SIG-M5 treated with dmso at 0.1 percent for 504 hours (cell line): ENCODE data around the gene ZDHHC1.
"Not testable (repeated sequence)": the region's sequence is repeated elsewhere in the genome, so short reads cannot be mapped to it uniquely, and the experiment has no call there.

Source experiments
- DNase-seq: peaks from one replicate; lab custom pipeline; 2025; ENCODE audit not compliant: unreplicated experiment; lab: John Stamatoyannopoulos, UW

Gene ZDHHC1

GRCh38 chr16:67378642-67379041 is 37.6 kb downstream of the ZDHHC1 start:
- DNase-seq = no peak

DNA sequence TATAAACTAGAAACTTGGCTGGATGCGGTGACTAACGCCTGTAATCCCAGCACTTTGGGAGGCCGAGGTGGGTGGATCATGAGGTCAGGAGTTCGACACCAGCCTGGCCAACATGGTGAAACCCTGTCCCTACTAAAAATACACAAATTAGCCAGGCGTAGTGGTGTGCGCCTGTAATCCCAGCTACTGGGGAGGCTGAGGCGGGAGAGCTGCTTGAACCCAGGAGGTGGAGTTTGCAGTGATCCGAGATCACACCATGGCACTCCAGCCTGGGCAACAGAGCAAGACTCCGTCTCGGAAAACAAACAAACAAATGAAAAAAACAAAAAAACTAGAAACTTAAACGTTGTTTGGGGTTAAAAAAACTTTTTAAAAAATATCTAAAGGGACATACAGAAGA is 40.3 kb downstream of the ZDHHC1 start:
- DNase-seq = not testable (repeated sequence)

DNA sequence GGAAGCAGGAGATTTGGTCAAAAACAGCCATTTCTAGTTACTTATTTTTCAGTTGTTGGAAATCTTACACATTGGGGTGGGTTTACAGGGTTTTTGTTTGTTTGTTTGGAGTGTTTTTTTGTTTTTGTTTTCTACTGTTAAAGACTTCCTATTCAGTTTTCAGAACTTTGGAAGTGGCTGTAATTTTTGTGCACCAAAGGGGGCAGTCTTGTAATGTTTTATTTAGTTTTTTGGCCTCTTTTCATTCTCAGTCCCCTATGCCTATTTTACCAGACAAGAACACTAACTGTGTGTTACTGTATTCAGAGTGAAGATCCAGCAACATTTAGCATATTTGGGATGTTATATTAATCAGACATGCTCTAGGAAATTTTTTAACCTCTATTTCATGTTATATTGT is 43.6 kb downstream of the ZDHHC1 start:
- DNase-seq = peak; percentile 11

DNA sequence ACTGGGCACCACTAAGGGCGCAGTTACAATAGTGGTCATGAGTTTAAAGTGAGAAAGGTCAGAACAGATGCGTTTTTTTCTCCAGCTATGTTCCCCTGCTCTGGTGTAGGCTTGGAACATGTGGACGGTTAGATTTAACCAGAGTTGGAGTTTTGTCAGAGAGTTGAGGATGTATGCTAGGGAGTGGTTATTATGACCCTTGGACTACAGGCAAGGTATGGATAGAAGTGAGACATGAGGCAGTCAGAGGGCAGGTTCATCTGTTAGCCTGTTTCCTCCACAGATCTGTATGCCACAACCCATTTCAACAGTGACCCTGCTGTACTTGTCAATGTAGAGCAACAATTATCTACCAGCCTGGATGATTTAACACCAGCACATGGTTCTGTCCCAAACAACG is 45.6 kb downstream of the ZDHHC1 start:
- DNase-seq = no peak

- peak; percentile 14 for DNase-seq
Measured at GRCh38 chr16:67364600-67365235, 51.6 kb downstream of the ZDHHC1 start.

GRCh38 chr16:67361038-67361437 is 55.2 kb downstream of the ZDHHC1 start:
- no peak for DNase-seq

- DNase-seq = not testable (repeated sequence)
Measured at GRCh38 chr16:67359540-67360269, 56.6 kb downstream of the ZDHHC1 start.

- DNase-seq = no peak
Measured at GRCh38 chr16:67357561-67357960, 58.7 kb downstream of the ZDHHC1 start.

DNA sequence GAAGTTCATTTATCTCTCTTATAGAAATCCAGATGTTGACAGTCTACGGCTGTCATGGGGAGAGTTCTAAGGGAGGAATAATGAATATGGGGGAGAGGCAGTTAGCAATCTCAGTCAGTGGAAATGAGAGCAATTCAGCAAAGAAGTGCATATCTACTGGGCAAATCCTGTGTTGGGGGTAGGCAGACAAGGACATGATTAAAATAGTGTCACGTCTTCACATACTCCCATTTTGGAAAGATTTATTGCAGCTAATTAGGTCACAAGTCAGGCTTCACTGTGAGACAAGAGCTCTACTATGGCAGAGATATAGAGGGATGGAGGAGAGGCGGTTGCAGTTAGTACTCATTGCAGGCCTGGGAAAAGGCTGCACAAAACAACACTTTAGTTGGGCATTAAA is 59.9 kb downstream of the ZDHHC1 start:
- DNase-seq = no peak

DNA sequence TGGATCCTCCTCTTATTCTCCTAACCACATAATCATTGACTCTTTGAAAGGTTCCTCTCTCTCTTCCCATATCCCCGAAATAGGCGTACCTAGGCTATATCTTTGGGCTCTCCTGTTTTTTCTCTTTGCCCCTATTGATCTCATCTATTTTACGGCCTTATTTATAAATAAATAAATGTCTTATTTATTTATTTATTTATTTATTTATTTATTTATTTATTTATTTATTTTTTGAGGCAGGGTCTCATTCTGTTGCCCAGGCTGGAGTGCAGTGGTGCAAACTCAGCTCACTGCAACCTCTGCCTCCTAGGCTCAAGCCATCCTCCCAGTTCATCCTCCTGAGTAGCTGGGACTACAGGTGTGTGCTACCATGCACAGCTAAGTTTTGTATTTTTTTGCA is 63.8 kb downstream of the ZDHHC1 start:
- DNase-seq = not testable (repeated sequence)

DNA sequence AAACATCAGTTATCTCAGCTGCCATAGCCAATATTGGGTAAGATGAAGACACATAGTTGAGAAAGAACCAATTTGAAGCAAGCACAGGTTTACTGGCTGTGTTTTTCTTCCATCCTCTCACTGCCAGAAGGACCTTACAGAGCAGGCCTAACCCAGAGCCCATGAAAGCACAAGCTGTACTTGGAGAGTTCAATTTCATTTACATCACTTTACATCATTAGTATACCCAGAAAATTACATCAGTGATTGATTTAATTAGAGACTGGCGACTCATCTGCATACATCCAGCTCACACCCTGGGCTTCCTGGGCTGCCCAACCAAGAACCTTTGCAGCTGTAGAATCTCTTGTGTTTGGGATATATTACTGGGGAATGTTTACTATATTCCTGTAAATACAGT is 66.0 kb downstream of the ZDHHC1 start:
- DNase-seq = no peak

- peak; percentile 45 for DNase-seq
Measured at GRCh38 chr16:67349172-67349571, 67.1 kb downstream of the ZDHHC1 start.

GRCh38 chr16:67346341-67346740 is 69.9 kb downstream of the ZDHHC1 start:
- DNase-seq = peak; percentile 8

DNA sequence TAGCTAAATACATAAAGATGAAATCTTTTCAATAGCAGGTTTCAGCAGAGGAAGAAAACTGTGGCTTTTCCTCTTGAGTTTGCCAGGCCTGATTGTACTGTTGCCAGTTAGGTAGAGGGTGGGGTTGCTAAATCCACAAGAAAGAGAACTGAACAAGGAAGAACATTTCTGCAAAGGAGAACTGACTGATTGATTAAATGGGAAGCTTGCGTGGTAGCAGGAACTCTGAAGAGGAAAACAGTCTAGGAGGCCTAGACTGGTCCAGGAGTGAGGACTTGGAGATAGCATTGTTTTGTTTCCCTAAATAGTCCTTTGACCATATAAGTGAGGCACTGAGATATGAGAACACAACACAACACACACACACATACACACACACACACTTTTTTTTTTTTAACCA is 70.9 kb downstream of the ZDHHC1 start:
- no peak for DNase-seq
